T-helper 1 cell treated with Interleukin-12 subunit alpha and Interleukin-12 subunit beta and Interleukin-4 antibody, amounts not matched to agents 30 μg/mL and 1 μg/mL, for 36 hours (primary cell): ENCODE results near the gene CPNE7.
A peak's percentile ranks its signal among the peaks of the same experiment; 100 is the strongest.

Experiments used
- H3K27ac Mint-ChIP-seq: one replicate; pipeline ENCODE4 v1.8.0; 2021; ENCODE audit warnings: mild to moderate bottlenecking, mixed read lengths
- H3K27me3 Mint-ChIP-seq: one replicate; pipeline ENCODE4 v1.8.0; 2021; ENCODE audit warnings: low read depth, mixed read lengths
- H3K36me3 Mint-ChIP-seq: one replicate; pipeline ENCODE4 v1.8.0; 2021; ENCODE audit warnings: low read depth, mixed read lengths
- H3K4me1 Mint-ChIP-seq: one replicate; pipeline ENCODE4 v1.8.0; 2021; ENCODE audit warnings: low read depth, mixed read lengths
- H3K4me3 Mint-ChIP-seq: one replicate; pipeline ENCODE4 v1.8.0; 2021; ENCODE audit warnings: mild to moderate bottlenecking, moderate library complexity, mixed read lengths
- H3K9me3 Mint-ChIP-seq: one replicate; pipeline ENCODE4 v1.8.0; 2021; ENCODE audit warnings: mixed read lengths

CPNE7 gene

DNA sequence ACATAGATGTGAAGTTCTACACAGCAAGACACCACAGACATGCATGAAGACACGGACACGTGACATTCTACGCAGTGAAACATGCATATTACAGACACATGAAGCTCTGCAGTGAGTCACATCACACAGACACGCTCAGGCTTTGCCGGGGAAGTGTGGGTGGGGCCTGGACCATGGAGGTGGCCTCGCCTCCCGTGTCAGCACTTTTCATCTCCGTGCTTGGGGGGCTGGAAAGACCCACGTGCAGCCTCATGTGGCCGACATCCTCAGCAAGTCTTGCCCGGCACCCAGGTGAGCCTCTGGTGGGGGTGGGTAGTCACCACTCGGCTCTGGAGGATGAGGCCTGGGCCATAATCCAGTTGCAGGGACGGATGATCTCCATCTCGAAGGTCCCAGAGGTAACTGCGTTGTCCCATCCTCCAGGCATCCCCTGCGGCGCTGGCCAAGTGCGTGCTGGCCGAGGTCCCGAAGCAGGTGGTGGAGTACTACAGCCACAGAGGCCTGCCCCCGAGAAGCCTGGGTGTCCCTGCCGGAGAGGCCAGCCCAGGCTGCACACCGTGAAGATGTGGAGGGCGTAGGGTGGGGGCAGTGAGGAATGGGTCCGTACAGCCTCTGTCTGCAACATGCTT is 20.6 kb downstream of the CPNE7 start:
- Mint-ChIP-seq H3K9me3 (no peaks in the 10 kb centered on the region), H3K4me1 (peaks cover 7% of the 10 kb centered on the region), H3K27ac (no peak overlapping the region), H3K36me3 (no peaks in the 10 kb centered on the region), H3K4me3 (no peak overlapping the region), H3K27me3 (no peaks in the 10 kb centered on the region)

DNA sequence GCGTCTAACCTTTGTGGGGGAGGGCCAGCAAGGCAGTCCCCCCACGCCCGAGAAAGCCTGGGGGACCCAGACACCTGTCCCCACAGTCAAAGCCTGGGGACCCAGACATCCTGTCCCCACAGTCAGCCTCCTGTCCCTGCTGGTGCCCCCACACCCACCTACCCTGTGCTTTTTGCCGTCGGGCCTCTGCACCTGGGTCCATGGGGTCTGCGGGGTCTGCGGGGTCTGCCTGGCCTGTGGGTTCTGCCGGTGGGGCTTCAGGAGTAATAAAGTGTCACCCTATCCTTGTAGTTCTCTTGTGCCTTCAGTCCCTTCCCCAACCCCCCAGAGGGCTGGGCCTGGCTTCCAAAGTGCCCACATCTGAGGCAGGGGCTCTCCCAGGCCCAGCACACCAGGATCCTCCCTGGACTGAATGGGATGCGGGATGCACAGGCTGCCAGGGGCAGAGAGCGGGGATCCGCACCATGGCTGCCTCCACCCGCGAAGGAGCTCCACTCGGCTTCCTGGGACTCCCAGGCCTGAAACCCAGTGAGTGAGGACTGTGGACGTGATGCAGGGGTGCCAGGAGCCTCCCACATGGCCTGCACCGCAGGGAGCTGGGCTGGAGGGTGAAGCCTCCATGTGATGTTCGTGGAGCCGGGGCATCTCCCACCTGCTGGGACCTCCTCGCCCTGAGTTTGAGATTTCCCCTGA is 21.5 kb downstream of the CPNE7 start:
- Mint-ChIP-seq H3K4me1 (peaks cover 7% of the 10 kb centered on the region), H3K36me3 (no peaks in the 10 kb centered on the region), H3K27ac (no peak overlapping the region), H3K4me3 (no peak overlapping the region), H3K9me3 (no peaks in the 10 kb centered on the region), H3K27me3 (no peaks in the 10 kb centered on the region)

DNA sequence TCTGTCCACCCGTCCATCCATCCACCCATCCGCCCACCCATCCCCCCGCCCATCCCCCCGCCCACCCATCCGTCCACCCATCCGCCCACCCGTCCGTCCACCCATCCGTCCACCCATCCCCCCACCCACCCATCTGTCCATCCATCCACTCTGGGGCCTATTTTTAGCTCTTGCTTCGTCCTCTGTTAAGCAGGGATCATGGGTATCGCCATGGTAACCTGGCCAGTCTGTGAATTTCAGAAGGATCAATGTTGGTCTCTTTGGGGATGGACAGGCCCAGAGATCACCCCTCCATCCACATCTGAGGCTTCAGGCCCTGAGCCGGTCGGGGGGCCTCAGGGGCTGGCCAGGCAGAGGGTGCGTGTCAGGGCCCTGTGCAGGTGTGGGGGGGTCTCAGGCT is 22.6 kb downstream of the CPNE7 start:
- Mint-ChIP-seq H3K4me1 (peaks cover 17% of the 10 kb centered on the region), H3K27ac (no peak overlapping the region), H3K36me3 (no peaks in the 10 kb centered on the region), H3K4me3 (no peak overlapping the region), H3K27me3 (peaks cover 4% of the 10 kb centered on the region), H3K9me3 (no peaks in the 10 kb centered on the region)

DNA sequence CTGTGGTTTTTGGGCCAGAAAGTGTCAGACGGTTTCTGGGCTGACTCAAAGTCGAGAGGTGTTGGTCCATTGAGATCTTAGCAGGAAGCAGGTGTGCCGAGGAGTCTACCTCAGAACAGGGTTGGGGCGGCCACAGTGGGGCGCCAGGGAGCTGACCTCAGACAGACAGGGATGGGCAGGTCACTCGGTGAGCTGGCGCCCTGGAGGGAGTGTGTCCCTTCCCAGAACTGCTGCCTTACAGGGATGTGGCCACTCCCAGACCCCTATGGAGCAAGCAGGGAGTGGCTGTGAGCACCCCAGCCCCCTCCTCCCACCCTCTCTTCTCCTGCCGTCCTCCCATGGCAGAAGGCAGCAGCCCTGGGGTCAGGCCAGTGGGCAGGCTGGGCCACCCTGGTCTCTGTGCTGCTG is 23.9 kb downstream of the CPNE7 start:
- H3K9me3 Mint-ChIP-seq: no peaks in the 10 kb centered on the region
- peaks cover 4% of the 10 kb centered on the region for H3K27me3 Mint-ChIP-seq
- peaks cover 12% of the 10 kb centered on the region for H3K4me1 Mint-ChIP-seq
- no peak overlapping the region for H3K27ac Mint-ChIP-seq
- H3K4me3 Mint-ChIP-seq: no peak overlapping the region
- H3K36me3 Mint-ChIP-seq: no peaks in the 10 kb centered on the region

DNA sequence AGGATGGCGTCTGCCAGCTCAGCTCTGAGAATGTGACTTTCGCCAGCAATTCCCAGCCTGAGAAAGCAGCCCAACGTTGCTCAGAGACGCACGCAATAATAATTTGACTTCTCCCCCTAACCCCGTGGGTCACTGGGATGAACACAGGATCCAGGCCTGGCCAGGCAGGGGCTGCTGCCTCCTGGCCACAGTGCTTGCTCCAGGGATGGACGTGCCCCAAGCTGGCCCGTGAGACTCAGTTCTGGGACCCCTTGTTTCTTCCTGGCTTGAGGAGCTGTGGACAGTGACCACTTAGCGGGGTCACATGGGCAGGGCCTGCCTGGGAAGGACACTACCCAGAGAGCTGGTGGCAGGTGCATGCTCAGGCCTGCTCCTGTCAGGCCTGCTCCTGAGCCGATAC is 24.3 kb downstream of the CPNE7 start:
- Mint-ChIP-seq H3K36me3 (no peaks in the 10 kb centered on the region), H3K27me3 (peaks cover 4% of the 10 kb centered on the region)

DNA sequence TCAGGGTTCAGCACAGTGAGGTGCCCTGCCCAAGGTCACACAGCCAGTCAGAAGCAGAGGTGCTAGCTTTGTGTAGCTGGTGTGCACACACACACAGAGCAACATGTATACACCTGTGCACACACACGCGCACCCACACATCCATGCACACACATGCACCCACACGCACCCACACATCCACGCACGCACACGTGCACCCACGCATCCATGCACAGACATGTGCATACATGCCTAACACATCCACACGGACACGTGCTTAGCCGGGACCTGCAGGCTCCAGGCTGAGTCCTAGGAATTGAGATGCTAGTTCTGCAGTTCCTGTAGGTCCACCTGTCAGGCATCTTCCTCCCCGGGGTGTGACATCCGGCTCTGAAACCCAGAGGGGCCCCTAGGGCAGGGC is 24.9 kb downstream of the CPNE7 start:
- no peak overlapping the region for H3K27ac Mint-ChIP-seq
- H3K36me3 Mint-ChIP-seq: no peaks in the 10 kb centered on the region
- no peak overlapping the region for H3K4me3 Mint-ChIP-seq
- peaks cover 4% of the 10 kb centered on the region for H3K27me3 Mint-ChIP-seq
- peaks cover 12% of the 10 kb centered on the region for H3K4me1 Mint-ChIP-seq
- no peaks in the 10 kb centered on the region for H3K9me3 Mint-ChIP-seq

More for the DNA sequence above, 24.3 kb downstream of the CPNE7 start:
- no peak overlapping the region for H3K27ac Mint-ChIP-seq
- H3K4me1 Mint-ChIP-seq: peaks cover 12% of the 10 kb centered on the region
- H3K9me3 Mint-ChIP-seq: no peaks in the 10 kb centered on the region
- no peak overlapping the region for H3K4me3 Mint-ChIP-seq

DNA sequence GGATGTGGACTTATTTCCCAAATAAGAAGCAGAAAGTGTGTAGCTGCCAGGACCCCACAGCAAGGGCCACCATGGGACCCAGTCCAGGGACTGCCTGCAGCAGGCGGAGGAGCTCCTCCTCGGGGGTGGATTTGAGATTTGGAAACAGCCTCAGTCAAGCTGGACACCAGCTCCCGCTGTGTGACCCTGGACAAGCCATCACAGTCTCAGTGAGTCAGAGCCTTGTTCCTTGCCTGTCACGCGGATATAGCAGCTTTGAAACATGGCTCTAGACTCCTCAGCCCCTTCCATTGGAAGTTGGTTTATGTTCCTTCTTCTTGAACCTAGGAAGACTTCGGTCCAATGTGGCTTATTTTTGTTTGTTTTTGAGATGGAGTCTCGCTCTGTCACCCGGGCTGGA is 25.4 kb downstream of the CPNE7 start:
- no peaks in the 10 kb centered on the region for H3K9me3 Mint-ChIP-seq
- H3K27ac Mint-ChIP-seq: no peak overlapping the region
- peaks cover 4% of the 10 kb centered on the region for H3K27me3 Mint-ChIP-seq
- peaks cover 12% of the 10 kb centered on the region for H3K4me1 Mint-ChIP-seq
- H3K36me3 Mint-ChIP-seq: no peaks in the 10 kb centered on the region
- no peak overlapping the region for H3K4me3 Mint-ChIP-seq

DNA sequence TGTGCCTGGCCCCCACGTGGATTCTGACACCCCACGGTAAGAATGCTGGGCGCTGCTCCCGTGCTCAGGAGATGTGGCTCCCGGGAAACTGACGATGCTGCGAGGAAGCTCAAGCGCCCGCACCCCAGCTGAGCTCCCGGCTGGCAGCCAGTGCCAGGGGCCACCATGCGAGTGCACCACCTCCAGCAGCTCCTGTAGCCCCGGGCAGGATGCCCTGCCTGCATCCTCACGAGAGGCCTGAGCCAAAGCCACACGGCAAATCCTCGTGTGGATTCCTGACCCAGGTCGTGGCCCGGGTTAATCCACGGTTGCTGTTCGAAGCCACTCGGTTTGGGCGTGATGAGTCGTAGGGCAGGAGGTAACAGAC is 26.3 kb downstream of the CPNE7 start:
- no peaks in the 10 kb centered on the region for H3K9me3 Mint-ChIP-seq

DNA sequence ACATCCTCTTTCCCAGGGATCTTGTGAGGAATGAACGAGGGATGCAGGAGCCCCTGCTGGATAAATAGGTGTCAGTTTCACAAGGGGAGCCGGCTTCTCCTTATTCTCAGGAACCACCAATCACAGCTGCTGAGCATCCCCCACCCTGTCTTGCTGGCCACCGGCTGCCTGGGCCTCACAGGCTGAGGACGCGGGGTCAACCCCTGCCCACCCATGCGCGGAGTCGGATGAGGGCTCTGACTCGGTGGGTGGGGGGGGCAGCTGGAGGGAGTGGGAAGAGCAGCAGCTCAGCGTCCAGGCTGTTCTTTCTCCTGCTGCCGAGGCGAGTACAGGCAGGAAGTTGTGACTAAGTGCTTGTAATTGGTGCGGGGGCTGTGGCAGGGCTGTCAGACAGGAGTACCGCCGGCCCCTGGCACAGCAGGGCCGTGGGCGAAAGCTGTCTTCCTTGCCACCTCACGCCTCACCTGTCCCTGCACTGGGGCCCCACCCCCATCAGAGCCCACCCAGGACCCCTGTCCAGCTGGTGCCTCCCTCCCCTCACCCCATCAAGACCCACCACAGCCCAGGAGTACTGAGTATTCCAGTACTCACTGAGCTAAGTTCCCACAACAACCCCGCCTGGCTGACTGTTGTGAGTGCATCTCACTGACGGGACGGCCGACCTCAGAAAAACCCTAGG is 26.9 kb downstream of the CPNE7 start:
- H3K27ac Mint-ChIP-seq: no peak overlapping the region

More for the DNA sequence above, 26.3 kb downstream of the CPNE7 start:
- Mint-ChIP-seq H3K36me3 (no peaks in the 10 kb centered on the region), H3K4me1 (peaks cover 12% of the 10 kb centered on the region), H3K27me3 (peaks cover 4% of the 10 kb centered on the region), H3K27ac (no peak overlapping the region), H3K4me3 (no peak overlapping the region)

DNA sequence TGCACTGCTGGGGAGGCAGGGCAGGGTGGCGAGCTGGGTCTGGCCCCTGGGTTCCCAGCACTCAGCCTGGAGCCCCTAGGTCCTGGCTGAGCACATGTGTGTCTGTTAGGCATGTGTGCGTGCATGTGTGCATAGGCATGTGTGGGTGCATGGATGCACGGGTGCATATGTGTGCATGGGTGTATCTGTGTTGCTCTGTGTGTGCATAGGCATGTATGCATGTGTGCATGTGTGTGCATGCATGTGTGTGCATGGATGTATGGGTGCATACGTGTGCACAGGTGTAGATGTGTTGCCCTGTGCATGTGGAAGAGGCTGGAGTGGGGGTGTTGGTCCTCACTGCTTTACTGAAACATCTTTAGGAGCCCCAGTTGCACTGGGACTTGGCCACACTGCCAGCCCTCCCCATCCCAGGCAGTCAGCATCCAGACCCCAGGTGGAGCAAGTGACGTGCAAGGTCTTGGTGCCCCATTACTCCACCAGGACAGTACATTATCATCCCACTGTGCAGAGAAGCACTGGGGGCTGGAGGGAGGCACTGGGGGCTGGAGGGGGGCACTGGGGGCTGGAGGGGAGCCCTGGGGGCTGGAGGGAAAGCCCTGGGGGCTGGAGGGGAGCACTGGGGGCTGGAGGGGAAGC is 27.5 kb downstream of the CPNE7 start:
- Mint-ChIP-seq H3K4me1 (peaks cover 12% of the 10 kb centered on the region), H3K36me3 (no peaks in the 10 kb centered on the region), H3K27ac (peak overlapping the region; percentile 19), H3K9me3 (no peaks in the 10 kb centered on the region), H3K27me3 (peaks cover 4% of the 10 kb centered on the region), H3K4me3 (no peak overlapping the region)

More for the DNA sequence above, 26.9 kb downstream of the CPNE7 start:
- peaks cover 4% of the 10 kb centered on the region for H3K27me3 Mint-ChIP-seq
- peaks cover 12% of the 10 kb centered on the region for H3K4me1 Mint-ChIP-seq
- H3K9me3 Mint-ChIP-seq: no peaks in the 10 kb centered on the region
- no peaks in the 10 kb centered on the region for H3K36me3 Mint-ChIP-seq
- no peak overlapping the region for H3K4me3 Mint-ChIP-seq

DNA sequence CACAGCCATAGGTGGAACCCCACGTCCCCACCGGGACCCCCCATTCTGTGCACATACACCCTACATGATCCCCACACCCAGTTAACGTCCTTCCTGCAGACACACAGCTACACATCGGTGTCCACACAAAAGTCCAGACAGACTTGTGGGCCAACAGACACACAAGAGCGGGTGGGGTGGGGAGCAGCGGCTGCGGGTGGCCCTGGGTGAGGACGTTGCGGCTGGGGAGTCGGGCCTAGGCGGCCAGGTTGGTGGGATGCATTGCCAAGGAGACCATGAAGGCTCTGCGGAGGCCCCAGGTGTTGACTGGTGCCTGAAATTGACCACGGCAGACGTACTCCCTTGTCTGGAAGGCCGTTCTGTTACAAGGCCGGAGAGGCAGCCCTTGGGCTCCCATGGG is 29.2 kb downstream of the CPNE7 start:
- no peak overlapping the region for H3K27ac Mint-ChIP-seq
- H3K4me1 Mint-ChIP-seq: peaks cover 10% of the 10 kb centered on the region
- H3K4me3 Mint-ChIP-seq: no peak overlapping the region
- H3K36me3 Mint-ChIP-seq: no peaks in the 10 kb centered on the region
- peaks cover 4% of the 10 kb centered on the region for H3K27me3 Mint-ChIP-seq
- no peaks in the 10 kb centered on the region for H3K9me3 Mint-ChIP-seq

DNA sequence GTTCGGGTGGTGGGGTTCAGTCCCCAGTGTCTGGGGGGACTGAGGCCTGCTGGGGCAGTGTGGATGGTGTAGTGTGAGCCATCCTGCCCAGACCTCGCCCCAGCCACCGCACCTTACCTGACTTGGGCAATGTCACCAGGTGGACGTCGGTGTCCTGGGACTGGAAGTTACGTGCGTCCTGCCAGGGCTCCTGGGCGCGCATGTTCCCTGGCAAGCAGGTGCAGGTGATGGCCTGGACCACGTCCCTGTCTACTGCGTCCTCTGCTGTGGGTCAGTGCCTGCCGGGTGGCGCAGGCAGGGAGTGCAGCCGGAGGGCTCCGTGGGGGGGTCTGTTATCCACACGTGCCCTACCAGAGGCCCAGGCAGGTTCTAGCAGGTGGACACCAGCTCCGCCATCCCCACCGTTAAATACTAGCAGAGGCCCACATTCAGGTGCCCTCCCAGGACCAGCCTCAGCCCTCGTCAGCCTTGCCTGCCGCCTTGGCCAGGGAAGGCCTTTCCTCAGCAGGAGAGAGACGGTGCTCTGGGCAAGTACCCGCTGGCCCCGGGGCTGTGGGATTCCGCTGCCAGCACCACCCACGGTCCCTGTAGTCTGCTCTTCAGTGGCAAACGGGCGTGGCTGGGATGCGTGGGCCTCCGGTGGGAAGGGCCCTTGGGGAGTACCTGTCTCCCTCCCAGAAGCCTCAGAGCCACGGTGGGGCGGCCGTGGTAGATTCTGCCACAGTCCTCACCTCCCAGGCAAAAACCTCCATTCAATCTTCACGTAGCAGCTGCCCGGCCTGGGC is 29.8 kb downstream of the CPNE7 start:
- Mint-ChIP-seq H3K4me1 (peaks cover 10% of the 10 kb centered on the region), H3K4me3 (no peak overlapping the region), H3K9me3 (no peaks in the 10 kb centered on the region)

DNA sequence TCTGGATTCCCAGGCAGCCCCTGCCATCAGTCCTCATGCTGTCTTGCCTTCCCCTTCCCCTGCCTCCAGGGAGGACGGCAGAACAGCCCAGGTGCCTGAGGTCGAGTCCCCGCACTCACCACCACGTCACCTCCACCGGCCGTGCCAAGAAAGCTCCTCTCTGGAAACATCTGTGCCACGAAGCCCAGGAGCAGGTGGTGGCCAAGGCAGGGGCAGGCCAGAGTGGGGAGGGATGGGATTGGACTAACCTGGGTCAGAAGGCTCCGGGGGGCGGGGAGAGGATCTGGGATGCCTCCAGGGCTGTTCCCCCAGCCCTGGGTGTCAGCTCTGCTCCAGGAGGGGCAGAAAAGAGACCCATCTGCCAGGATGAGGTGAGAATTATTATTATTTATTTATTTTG is 30.4 kb downstream of the CPNE7 start:
- Mint-ChIP-seq H3K27ac (no peak overlapping the region), H3K4me1 (peaks cover 10% of the 10 kb centered on the region), H3K4me3 (no peak overlapping the region), H3K27me3 (peaks cover 4% of the 10 kb centered on the region), H3K36me3 (no peaks in the 10 kb centered on the region), H3K9me3 (no peaks in the 10 kb centered on the region)

More for the DNA sequence above, 29.8 kb downstream of the CPNE7 start:
- peaks cover 4% of the 10 kb centered on the region for H3K27me3 Mint-ChIP-seq
- no peak overlapping the region for H3K27ac Mint-ChIP-seq
- no peaks in the 10 kb centered on the region for H3K36me3 Mint-ChIP-seq

DNA sequence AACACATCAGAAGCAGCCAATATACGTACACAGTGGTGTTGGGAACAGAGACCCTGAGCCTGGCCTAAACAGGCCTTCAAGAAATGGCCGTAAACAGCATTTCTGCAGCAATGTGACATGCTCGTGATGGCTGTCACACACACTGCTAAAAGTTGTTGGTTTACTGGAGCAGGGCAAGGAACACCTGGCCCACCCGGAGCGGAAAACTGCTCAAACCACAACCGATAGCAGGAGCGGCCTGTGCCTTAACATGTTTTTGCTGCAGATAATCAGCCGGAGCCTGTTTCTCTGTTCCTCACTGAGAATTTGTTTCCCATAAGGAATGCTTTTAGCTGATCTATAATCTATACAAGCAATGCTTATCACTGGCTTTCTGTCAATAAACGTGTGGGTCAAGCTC is 31.9 kb downstream of the CPNE7 start:
- Mint-ChIP-seq H3K27ac (no peak overlapping the region), H3K36me3 (no peaks in the 10 kb centered on the region), H3K9me3 (no peaks in the 10 kb centered on the region), H3K4me3 (no peak overlapping the region), H3K27me3 (peaks cover 4% of the 10 kb centered on the region), H3K4me1 (peaks cover 7% of the 10 kb centered on the region)
